ENCODE data around the gene HRH1. TPM values are rescaled to one million over a fixed set of nuclear protein-coding genes. Genes with fewer than 3 reads are reported as not detected.

The HRH1 gene
- total and polyA plus RNA-seq, 9 donors, result 3.4 to 24.1 (median 6.0) TPM

DNA sequence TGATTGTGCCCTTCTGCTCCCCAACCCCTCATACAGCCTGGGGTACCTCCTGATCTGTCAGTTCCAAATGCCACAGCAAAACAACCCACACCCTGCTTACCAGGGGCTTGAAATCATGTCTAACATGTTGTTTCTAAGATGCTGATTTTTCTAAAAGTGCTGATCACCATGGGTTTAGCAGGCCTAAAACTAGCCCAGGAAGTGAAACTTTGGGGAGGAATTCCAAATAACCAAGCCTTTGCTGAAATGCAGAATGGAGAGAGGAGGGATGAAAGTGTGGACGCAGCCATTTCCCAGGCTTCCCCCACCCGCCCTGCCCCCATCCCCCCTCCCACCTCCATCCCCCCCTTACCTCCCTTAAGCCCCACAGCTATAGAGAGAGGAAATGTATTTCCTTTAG lies 2.0 kb upstream of the HRH1 start:
- H3K4me1 ChIP-seq (ENCODE audit: insufficient read depth), result peaks cover 3% of the 10 kb centered on the region
- H3K36me3 ChIP-seq, result no peaks in the 10 kb centered on the region
- H3K4me3 ChIP-seq, result no peak overlapping the region
- no peak overlapping the region for H3K27ac ChIP-seq
- H3K9me3 ChIP-seq, result no peaks in the 10 kb centered on the region
- no peak for TF ChIP-seq EP300 (IDR thresholded peaks at IDR 0.05)
- no peak for TF ChIP-seq CTCF (IDR thresholded peaks at IDR 0.05)
- no peak for TF ChIP-seq POLR2A (IDR thresholded peaks at IDR 0.05)
- H3K27me3 ChIP-seq, result no peaks in the 10 kb centered on the region
- intact Hi-C loops (cut with DNase I), result loop anchor here in 3 of 4 donors (2.0 to 10.0 kb wide), 3 partner anchors 58 to 182 kb away; no protein-coding TSS in a partner anchor
- 73 to 81% (median 78%) methylated on average over 2 of the region's 2 CpGs for WGBS, 3 donors
- no peak for DNase-seq

DNA sequence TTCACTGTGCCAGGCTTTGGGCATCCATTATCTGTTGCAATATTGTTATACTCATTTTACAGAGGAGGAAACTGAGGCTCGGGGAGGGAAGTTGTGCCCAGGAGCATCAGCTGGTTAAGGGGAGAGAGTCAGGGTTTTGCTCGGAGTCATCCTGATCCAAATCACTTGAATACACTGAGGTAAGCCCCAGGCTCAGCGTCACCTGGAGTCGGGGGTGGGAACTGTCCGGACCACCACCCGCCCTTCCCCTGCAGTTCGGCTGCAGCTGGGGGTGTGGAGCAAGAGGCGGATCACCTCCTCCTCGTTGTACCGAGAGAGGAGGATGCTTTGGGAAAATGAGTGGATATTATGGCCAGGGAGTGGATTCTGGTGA lies 646 bp downstream of the HRH1 start:
- no peaks in the 10 kb centered on the region for H3K27me3 ChIP-seq
- WGBS, 3 donors, result 0 to 1% (median 0%) methylated on average over 10 of the region's 10 CpGs
- intact Hi-C loops (cut with DNase I), result loop anchor here in 3 of 4 donors (5.0 to 10.0 kb wide), 4 partner anchors 47 to 182 kb away; no protein-coding TSS in a partner anchor
- peak overlapping the region; percentile 8 to 21 for H3K27ac ChIP-seq
- no peaks in the 10 kb centered on the region for H3K36me3 ChIP-seq
- no peaks in the 10 kb centered on the region for H3K9me3 ChIP-seq
- H3K4me3 ChIP-seq, result peak overlapping the region; percentile 62
- peaks cover 9% of the 10 kb centered on the region for H3K4me1 ChIP-seq (ENCODE audit: insufficient read depth)
- TF ChIP-seq EP300 (IDR thresholded peaks at IDR 0.05), result no peak
- TF ChIP-seq POLR2A (IDR thresholded peaks at IDR 0.05), result no peak
- TF ChIP-seq CTCF (IDR thresholded peaks at IDR 0.05), result no peak
- no peak for DNase-seq

- no peak for TF ChIP-seq POLR2A (IDR thresholded peaks at IDR 0.05)
- no peak for TF ChIP-seq EP300 (IDR thresholded peaks at IDR 0.05)
- peak; percentile 59 to 76 (median 73) for TF ChIP-seq CTCF (IDR thresholded peaks at IDR 0.05)
- WGBS, 3 donors, result 0 to 2% (median 1%) methylated on average over 8 of the region's 8 CpGs
- H3K9me3 ChIP-seq, result no peaks in the 10 kb centered on the region
- H3K36me3 ChIP-seq, result no peaks in the 10 kb centered on the region
- peaks cover 9% of the 10 kb centered on the region for H3K4me1 ChIP-seq (ENCODE audit: insufficient read depth)
- peak; percentile 79 to 85 (median 81) for DNase-seq
- peak overlapping the region; percentile 62 for H3K4me3 ChIP-seq
- peak overlapping the region; percentile 8 to 21 for H3K27ac ChIP-seq
- H3K27me3 ChIP-seq, result no peaks in the 10 kb centered on the region
- intact Hi-C loops (cut with DNase I), result loop anchor here in 3 of 4 donors (5.0 to 10.0 kb wide), 4 partner anchors 47 to 182 kb away; no protein-coding TSS in a partner anchor
Observed at GRCh38 chr3:11155341-11156025, 1.2 kb downstream of the HRH1 start.

DNA sequence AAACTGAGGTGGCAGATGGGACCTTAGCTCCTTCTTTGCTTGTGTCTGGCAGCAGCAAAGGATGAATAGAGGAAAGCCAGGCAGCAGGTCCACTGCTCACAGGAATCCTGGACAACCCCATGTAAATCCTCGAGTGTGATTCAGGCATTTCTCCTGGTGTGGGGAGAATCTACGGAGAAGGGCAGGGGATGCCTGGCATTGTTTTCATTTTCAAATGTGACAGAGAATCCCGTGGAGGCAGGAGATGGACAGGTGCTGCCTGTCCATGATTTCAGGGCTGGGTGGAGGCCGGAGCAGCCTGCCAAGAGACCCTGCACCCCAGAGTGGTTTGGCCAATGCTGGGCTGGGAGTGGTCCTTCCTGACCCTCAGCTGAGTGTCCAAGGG lies 1.7 kb downstream of the HRH1 start:
- H3K27me3 ChIP-seq, result no peaks in the 10 kb centered on the region
- no peaks in the 10 kb centered on the region for H3K36me3 ChIP-seq
- whole genome bisulfite sequencing, 3 donors, result 60 to 74% (median 68%) methylated on average over 4 of the region's 4 CpGs
- no peak overlapping the region for H3K4me3 ChIP-seq
- no peak for DNase-seq
- no peaks in the 10 kb centered on the region for H3K9me3 ChIP-seq
- TF ChIP-seq POLR2A (IDR thresholded peaks at IDR 0.05) (no peak), CTCF (IDR thresholded peaks at IDR 0.05) (no peak), EP300 (IDR thresholded peaks at IDR 0.05) (no peak)
- intact Hi-C loops (cut with DNase I), result loop anchor here in 3 of 4 donors (5.0 to 10.0 kb wide), 4 partner anchors 46 to 181 kb away; no protein-coding TSS in a partner anchor
- H3K4me1 ChIP-seq (ENCODE audit: insufficient read depth), result peaks cover 9% of the 10 kb centered on the region
- H3K27ac ChIP-seq, result no peak overlapping the region

Data from ovary (tissue), 9 donors.